H1 (cell line): ENCODE measurements around the gene SLC17A8. TPM values are rescaled to one million over a fixed set of nuclear protein-coding genes. Genes with fewer than 3 reads are reported as not detected.

Experiments
- CTCF ChIA-PET: fragments of 300-600 bp; sonication (Branson Sonifier 250); formaldehyde crosslinking; loops from one replicate; lab custom pipeline; 2021; ENCODE audit not compliant: partially characterized antibody; lab: Charles Lee
- POLR2A ChIA-PET: fragments of 300-600 bp; sonication (Branson Sonifier 250); formaldehyde crosslinking; loops from one replicate; lab custom pipeline; 2021; ENCODE audit warnings: inconsistent platforms; ENCODE audit not compliant: partially characterized antibody; lab: Charles Lee
- DNase-seq, 2 experiments: peaks; one replicate each; pipeline versions ENCODE4 v3.0.0 to v3.0.0-alpha.2; 2010 to 2022; ENCODE audit warnings: low spot score in 2 of 2, low read depth in 1 of 2, mixed read lengths in 1 of 2
- FAIRE-seq: peaks from 2 replicates; lab custom pipeline; 2011; peaks lifted over from hg19 to GRCh38; lab: Jason Lieb, UNC
- H2AFZ ChIP-seq: 2 replicates; pipeline ENCODE4 v1.8.1; 2012; ENCODE audit warnings: low read length, inconsistent platforms
- H2AK5ac ChIP-seq: 2 replicates; pipeline ENCODE4 v1.6.1; 2013; ENCODE audit warnings: low read depth, low read length
- H2BK120ac ChIP-seq: replicated peaks from 2 replicates; pipeline ENCODE3; 2013; ENCODE audit warnings: low read depth, low read length, inconsistent platforms
- H2BK12ac ChIP-seq: 2 replicates; pipeline ENCODE4 v1.6.1; 2013; ENCODE audit warnings: low read depth, low read length
- H2BK15ac ChIP-seq: 2 replicates; pipeline ENCODE4 v1.6.1; 2013; ENCODE audit warnings: low read length
- H2BK20ac ChIP-seq: 2 replicates; pipeline ENCODE4 v1.6.1; 2013; ENCODE audit warnings: low read length
- H2BK5ac ChIP-seq: 2 replicates; pipeline ENCODE4 v1.6.1; 2013; ENCODE audit warnings: low read depth, low read length
- H3K14ac ChIP-seq: 2 replicates; pipeline ENCODE4 v1.6.1; 2013; ENCODE audit warnings: inconsistent platforms; ENCODE audit not compliant: insufficient read length
- H3K18ac ChIP-seq: 2 replicates; pipeline ENCODE4 v1.6.1; 2013; ENCODE audit warnings: low read length; ENCODE audit errors: extremely low read depth
- H3K23ac ChIP-seq: 2 replicates; pipeline ENCODE4 v1.6.1; 2013; ENCODE audit warnings: inconsistent platforms; ENCODE audit not compliant: insufficient read length
- H3K23me2 ChIP-seq: 2 replicates; pipeline ENCODE4 v1.6.1; 2013; ENCODE audit warnings: low read depth, low read length
- H3K27ac ChIP-seq: 2 replicates; pipeline ENCODE4 v1.6.1; 2011; ENCODE audit warnings: low read depth, low read length, inconsistent platforms
- H3K27me3 ChIP-seq, 4 experiments: replicated peaks in 1 of 4; 1 replicate in 1 of 4; 2 replicates in 3 of 4; pipeline versions ENCODE4 v1.6.1 to v1.8.1; 2011 to 2013; ENCODE audit warnings: low read length in 3 of 4, mild to moderate bottlenecking in 3 of 4, inconsistent platforms in 2 of 4, mixed read lengths in 2 of 4, moderate library complexity in 1 of 4; ENCODE audit not compliant: control insufficient read depth in 3 of 4, insufficient read depth in 3 of 4; ENCODE audit errors: extremely low read depth in 1 of 4
- H3K36me3 ChIP-seq, 4 experiments: 2 replicates each; pipeline versions ENCODE4 v1.6.1 to v1.8.1; 2011 to 2013; ENCODE audit warnings: mild to moderate bottlenecking in 4 of 4, low read length in 3 of 4, moderate library complexity in 2 of 4, control low read depth in 1 of 4, inconsistent platforms in 1 of 4; ENCODE audit not compliant: insufficient read depth in 4 of 4, control insufficient read depth in 2 of 4
- H3K4ac ChIP-seq: replicated peaks from 2 replicates; pipeline ENCODE3; 2013; ENCODE audit warnings: low read length, low read depth, mixed read lengths, inconsistent platforms; ENCODE audit not compliant: insufficient read length
- H3K4me1 ChIP-seq, 4 experiments: replicated peaks in 1 of 4; 1 replicate in 1 of 4; 2 replicates in 3 of 4; pipeline versions ENCODE4 v1.6.1 to v1.8.1; 2011 to 2013; ENCODE audit warnings: low read length in 3 of 4, inconsistent platforms in 2 of 4, mixed read lengths in 1 of 4; ENCODE audit not compliant: insufficient read depth in 4 of 4, control insufficient read depth in 3 of 4
- H3K4me2 ChIP-seq, 2 experiments: 2 replicates each; pipeline versions ENCODE4 v1.6.1 to v1.8.1; 2011 to 2013; ENCODE audit warnings: low read depth in 2 of 2, low read length in 2 of 2, control low read depth in 1 of 2, inconsistent platforms in 1 of 2, mild to moderate bottlenecking in 1 of 2; ENCODE audit not compliant: insufficient read depth in 1 of 2
- H3K4me3 ChIP-seq, 4 experiments: fragments of 200-600, 300-600 bp in 1 of 4; sonication (generic), shearing (Covaris generic), sonication (Bioruptor Twin) in 1 of 4; 2 replicates each; pipeline versions ENCODE4 v1.5.1 to v1.8.1; 2011 to 2016; ENCODE audit warnings: low read length in 4 of 4, low read depth in 3 of 4, control low read depth in 2 of 4, inconsistent platforms in 2 of 4, mild to moderate bottlenecking in 2 of 4, mixed read lengths in 1 of 4, moderate library complexity in 1 of 4; ENCODE audit not compliant: insufficient read depth in 2 of 4; ENCODE audit errors: extremely low read depth in 1 of 4
- H3K56ac ChIP-seq: replicated peaks from 2 replicates; pipeline ENCODE3; 2013; ENCODE audit warnings: low read depth, mild to moderate bottlenecking, mixed read lengths, low read length, inconsistent platforms; ENCODE audit not compliant: insufficient read length
- H3K79me1 ChIP-seq: 2 replicates; pipeline ENCODE4 v1.6.1; 2013; ENCODE audit warnings: low read depth, low read length, control low read depth
- H3K79me2 ChIP-seq, 2 experiments: 2 replicates each; pipeline versions ENCODE4 v1.6.1 to v1.8.1; 2012 to 2013; ENCODE audit warnings: low read length in 2 of 2, mild to moderate bottlenecking in 2 of 2, inconsistent platforms in 1 of 2; ENCODE audit not compliant: insufficient read depth in 2 of 2, control insufficient read depth in 1 of 2
- H3K9ac ChIP-seq, 4 experiments: replicated peaks in 1 of 4; 1 replicate in 1 of 4; 2 replicates in 3 of 4; pipeline versions ENCODE4 v1.6.1 to v1.8.1; 2011 to 2013; ENCODE audit warnings: low read depth in 3 of 4, low read length in 3 of 4, control low read depth in 2 of 4, mild to moderate bottlenecking in 2 of 4, moderate library complexity in 2 of 4, inconsistent platforms in 1 of 4; ENCODE audit errors: extremely low read depth in 1 of 4
- H3K9me3 ChIP-seq, 2 experiments: 2 replicates each; pipeline versions ENCODE4 v1.6.1 to v1.8.1; 2012 to 2013; ENCODE audit warnings: mild to moderate bottlenecking in 2 of 2, moderate library complexity in 2 of 2, control low read depth in 1 of 2, inconsistent platforms in 1 of 2, low read depth in 1 of 2, low read length in 1 of 2, mixed read lengths in 1 of 2; ENCODE audit not compliant: insufficient read depth in 2 of 2
- H4K20me1 ChIP-seq, 2 experiments: replicated peaks in 1 of 2; 2 replicates each; pipeline versions ENCODE3 to v1.8.1; 2011 to 2013; ENCODE audit warnings: inconsistent platforms in 2 of 2, low read length in 2 of 2, mild to moderate bottlenecking in 1 of 2; ENCODE audit not compliant: insufficient read depth in 2 of 2, control insufficient read depth in 1 of 2
- H4K5ac ChIP-seq: 2 replicates; pipeline ENCODE4 v1.6.1; 2013; ENCODE audit warnings: low read length, low read depth, mixed read lengths, inconsistent platforms; ENCODE audit not compliant: insufficient read length
- H4K8ac ChIP-seq: 2 replicates; pipeline ENCODE4 v1.8.0; 2013; ENCODE audit warnings: mild to moderate bottlenecking, moderate library complexity, low read length, inconsistent platforms; ENCODE audit not compliant: insufficient read depth; ENCODE audit errors: extremely low read depth
- H4K91ac ChIP-seq: replicated peaks from 2 replicates; pipeline ENCODE3; 2013; ENCODE audit warnings: low read length, mixed read lengths, inconsistent platforms; ENCODE audit not compliant: insufficient read length
- BACH1 ChIP-seq: IDR thresholded peaks from 2 replicates; pipeline ENCODE4 v1.6.1; 2012; ENCODE audit warnings: low read length, improper control_type of control experiment
- BCL11A ChIP-seq, 2 experiments: IDR thresholded peaks; one replicate each; pipeline ENCODE4 v1.6.1; 2011; ENCODE audit warnings: low read depth in 2 of 2, low read length in 2 of 2, mild to moderate bottlenecking in 2 of 2
- CEBPB ChIP-seq: IDR thresholded peaks from 2 replicates; pipeline ENCODE4 v1.6.1; 2012; ENCODE audit warnings: low read depth, low read length
- CREB1 ChIP-seq: IDR thresholded peaks from 2 replicates; pipeline ENCODE4 v1.6.1; 2012; ENCODE audit warnings: inconsistent platforms
- EGR1 ChIP-seq: IDR thresholded peaks from 2 replicates; pipeline ENCODE4 v1.6.1; 2011; ENCODE audit warnings: low read depth, low read length, borderline replicate concordance
- HDAC2 ChIP-seq, 2 experiments: fragments of 300-600 bp in 1 of 2; sonication (generic) in 1 of 2; IDR thresholded peaks; 2 replicates each; pipeline ENCODE4 v1.6.1; 2011 to 2012; ENCODE audit warnings: low read depth in 2 of 2, low read length in 2 of 2, mild to moderate bottlenecking in 2 of 2, moderate library complexity in 2 of 2, borderline replicate concordance in 1 of 2, inconsistent platforms in 1 of 2
- HDAC6 ChIP-seq: IDR thresholded peaks from one replicate; pipeline ENCODE4 v1.7.1; 2012; ENCODE audit warnings: low read depth, mild to moderate bottlenecking, inconsistent platforms, low read length, moderate library complexity
- POLR2A ChIP-seq, 2 experiments: IDR thresholded peaks; 1 replicate in 1 of 2; 2 replicates in 1 of 2; pipeline ENCODE4 v1.6.1; 2011; ENCODE audit warnings: low read depth in 2 of 2, low read length in 2 of 2, mild to moderate bottlenecking in 2 of 2; ENCODE audit errors: control extremely low read depth in 1 of 2
- RBBP5 ChIP-seq: IDR thresholded peaks from 2 replicates; pipeline ENCODE4 v1.7.1; 2012; ENCODE audit warnings: low read depth, mild to moderate bottlenecking, inconsistent platforms, low read length, moderate library complexity, borderline replicate concordance
- SIRT6 ChIP-seq: IDR thresholded peaks from one replicate; pipeline ENCODE4 v1.7.1; 2012; ENCODE audit warnings: low read length, inconsistent platforms
- SRF ChIP-seq: IDR thresholded peaks from 2 replicates; pipeline ENCODE4 v1.6.1; 2011; ENCODE audit warnings: mild to moderate bottlenecking, low read depth, low read length, moderate library complexity
- TBP ChIP-seq: IDR thresholded peaks from 2 replicates; pipeline ENCODE4 v1.6.1; 2011; ENCODE audit warnings: low read depth, low read length, improper control_type of control experiment
- ZNF274 ChIP-seq: IDR thresholded peaks from 2 replicates; pipeline ENCODE4 v1.7.0; 2012; ENCODE audit warnings: low read length, borderline replicate concordance; ENCODE audit errors: extremely low read depth
- WGBS, 2 experiments: shearing (Covaris generic) in 1 of 2; methylation state at CpG; one replicate each; pipeline versions ENCODE4 v1.1.6 to v1.1.7; 2013 to 2015; ENCODE audit warnings: low lambda C conversion rate in 2 of 2, mixed read lengths in 2 of 2, inconsistent platforms in 1 of 2, low coverage in 1 of 2, missing lambda C conversion rate in 1 of 2; ENCODE audit not compliant: insufficient replicate concordance in 2 of 2, insufficient coverage in 1 of 2, insufficient read length in 1 of 2; ENCODE audit errors: extremely low coverage in 1 of 2, missing lambda C conversion rate in 1 of 2; 5-methylcytosine and 5-hydroxymethylcytosine counted together
- polyA plus RNA-seq, 7 experiments: library from polyadenylated mRNA; depleted of rRNA in 3 of 7; stranded (reverse) in 5 of 7; unstranded in 2 of 7; fragments of >200 nt in 5 of 7; fragments of 200-250 nt in 2 of 7; gene quantifications; 1 replicate in 5 of 7; 2 replicates in 1 of 7; 4 replicates in 1 of 7; pipeline versions ENCODE4 v1.2.1 to v1.2.3, GENCODE V29; 2011 to 2013; ENCODE audit warnings: missing spikeins in 2 of 7, mixed read lengths in 2 of 7
- total RNA-seq: library from RNA; stranded (reverse); fragmentation: NEBNext Ultra II Directional; extraction: Animal tissue kit (Norgen Biotek cat#: 25700); gene quantifications from 2 replicates; pipeline ENCODE4 v1.2.1, GENCODE V29; 2021

Gene SLC17A8
- total and polyA plus RNA-seq, 2 of the 8 experiments (the other 6 are each of a cell fraction or from before 2014, with no cell fraction given): 0.14 to 0.30 TPM

GRCh38 chr12:100331871-100332270 is 25.0 kb upstream of the SLC17A8 start:
- no peak overlapping the region for H3K4me3 ChIP-seq
- no peak overlapping the region for H2BK12ac ChIP-seq
- H3K27me3 ChIP-seq: no peaks in the 10 kb centered on the region
- H4K5ac ChIP-seq: no peak overlapping the region
- no peaks in the 10 kb centered on the region for H3K79me1 ChIP-seq
- POLR2A ChIA-PET: no interaction called here
- DNase-seq (no peak), FAIRE-seq (no peak)
- H3K27ac ChIP-seq: no peak overlapping the region
- no peak overlapping the region for H4K8ac ChIP-seq
- H2BK5ac ChIP-seq: no peak overlapping the region
- H3K23me2 ChIP-seq: no peaks in the 10 kb centered on the region
- no peak overlapping the region for H3K14ac ChIP-seq
- H3K18ac ChIP-seq: no peak overlapping the region
- H3K79me2 ChIP-seq: no peaks in the 10 kb centered on the region
- no peak overlapping the region for H2AK5ac ChIP-seq
- H3K4ac ChIP-seq: no peak overlapping the region
- no peak overlapping the region for H3K4me2 ChIP-seq
- CTCF ChIA-PET: interaction anchor here (1.2 to 2.2 kb wide), 2 partner anchors 73 to 98 kb away, joined by 3 to 5 read pairs; no protein-coding TSS in a partner anchor
- no peak overlapping the region for H3K9ac ChIP-seq
- no peak overlapping the region for H2BK120ac ChIP-seq
- no peak overlapping the region for H2BK15ac ChIP-seq
- no peaks in the 10 kb centered on the region for H3K9me3 ChIP-seq
- no peak overlapping the region for H3K23ac ChIP-seq
- H4K91ac ChIP-seq: no peak overlapping the region
- 86% methylated on average over 1 of the region's 1 CpG; no CpG with 5 or more reads in 1 of the 2 experiments for WGBS, 2 experiments
- peaks cover 5 to 26% (median 10%) of the 10 kb centered on the region in 4 experiments; a peak in 7 of 8 replicates for H3K36me3 ChIP-seq
- H3K56ac ChIP-seq: no peak overlapping the region
- no peak overlapping the region for H2BK20ac ChIP-seq
- H4K20me1 ChIP-seq: no peaks in the 10 kb centered on the region
- no peaks in the 10 kb centered on the region for H3K4me1 ChIP-seq
- H2AFZ ChIP-seq: no peak overlapping the region
- TF ChIP-seq TBP (no peak), BACH1 (no peak), CEBPB (no peak), POLR2A (IDR thresholded peaks at IDR 0.05; ENCODE audit: control extremely low read depth in 1 of 2, low read depth in 2 of 2, low read length in 2 of 2) (no peak), BCL11A (IDR thresholded peaks at IDR 0.05; ENCODE audit: low read depth in 2 of 2, low read length in 2 of 2) (no peak), SRF (no peak), ZNF274 (no peak), SIRT6 (no peak), RBBP5 (no peak), CREB1 (no peak), HDAC6 (no peak), HDAC2 (IDR thresholded peaks at IDR 0.05; ENCODE audit: borderline replicate concordance in 1 of 2, low read depth in 2 of 2, low read length in 2 of 2) (no peak), EGR1 (no peak)
